Measurements from ENCODE around the gene ZEB2. TPM values are rescaled to one million over a fixed set of nuclear protein-coding genes. Genes with fewer than 3 reads are reported as not detected.
A peak's percentile ranks its signal among the peaks of the same experiment; 100 is the strongest.

Gene ZEB2
- total and polyA plus RNA-seq, 2 donors from 2014 or later = 8.3 to 136 TPM

- peak in 4 of 5 donors; percentile 46 to 71 (median 57) for DNase-seq
- no peak for TF ChIP-seq CTCF (IDR thresholded peaks at IDR 0.05; ENCODE audit: borderline replicate concordance, extremely low read depth, insufficient read depth)
- no peak for FAIRE-seq
- Histone ChIP-seq H3K27me3 (ENCODE audit: control insufficient read depth, insufficient read depth, low read length) (no peaks in the 10 kb centered on the region), H3K9me3 (ENCODE audit: control insufficient read depth in 2 of 3, insufficient read depth in 1 of 3, low read length in 3 of 3) (no peaks in the 10 kb centered on the region), H3K9ac (ENCODE audit: low read length in 3 of 3) (peak overlapping the region; percentile 53 to 90 (median 60)), H3K4me3 (ENCODE audit: low read length in 3 of 3) (peak overlapping the region; percentile 61 to 77 (median 73)), H3K36me3 (ENCODE audit: control insufficient read depth in 2 of 3, insufficient read depth in 3 of 3, low read length in 3 of 3) (no peaks in the 10 kb centered on the region), H3K27ac (ENCODE audit: low read depth in 2 of 2, low read length in 2 of 2) (peak overlapping the region; percentile 82 to 88), H3K4me1 (ENCODE audit: control insufficient read depth in 2 of 3, insufficient read depth in 2 of 3, low read depth in 1 of 3, low read length in 3 of 3) (peaks cover 3 to 17% (median 10%) of the 10 kb centered on the region in 3 donors)
- intact Hi-C loops (cut with DNase I) = no loop called here
These were observed 3.4 kb downstream of the ZEB2 start for GRCh38 chr2:144516411-144516980.

GRCh38 chr2:144515696-144516410 is 4.1 kb downstream of the ZEB2 start:
- peaks cover 6 to 23% (median 10%) of the 10 kb centered on the region in 3 donors for H3K4me1 ChIP-seq (ENCODE audit: control insufficient read depth in 2 of 3, insufficient read depth in 2 of 3, low read depth in 1 of 3, low read length in 3 of 3)
- H3K4me3 ChIP-seq (ENCODE audit: low read length in 3 of 3) = peak overlapping the region; percentile 61 to 82 (median 77)
- no peaks in the 10 kb centered on the region for H3K27me3 ChIP-seq (ENCODE audit: control insufficient read depth, insufficient read depth, low read length)
- intact Hi-C loops (cut with DNase I) = no loop called here
- H3K27ac ChIP-seq (ENCODE audit: low read depth in 2 of 2, low read length in 2 of 2) = peak overlapping the region; percentile 82 to 88
- no peak for TF ChIP-seq CTCF (IDR thresholded peaks at IDR 0.05; ENCODE audit: borderline replicate concordance, extremely low read depth, insufficient read depth)
- peaks cover 0 to 2% (median 0%) of the 10 kb centered on the region in 3 donors for H3K36me3 ChIP-seq (ENCODE audit: control insufficient read depth in 2 of 3, insufficient read depth in 3 of 3, low read length in 3 of 3)
- H3K9ac ChIP-seq (ENCODE audit: low read length in 3 of 3) = peak overlapping the region; percentile 63 to 90 (median 82)
- DNase-seq = peak; percentile 53 to 79 (median 69)
- no peaks in the 10 kb centered on the region for H3K9me3 ChIP-seq (ENCODE audit: control insufficient read depth in 2 of 3, insufficient read depth in 1 of 3, low read length in 3 of 3)
- FAIRE-seq = no peak

- H3K36me3 ChIP-seq (ENCODE audit: control insufficient read depth in 2 of 3, insufficient read depth in 3 of 3, low read length in 3 of 3) = peaks cover 0 to 2% (median 0%) of the 10 kb centered on the region in 3 donors
- no peaks in the 10 kb centered on the region for H3K27me3 ChIP-seq (ENCODE audit: control insufficient read depth, insufficient read depth, low read length)
- H3K9ac ChIP-seq (ENCODE audit: low read length in 3 of 3) = peak overlapping the region; percentile 63 to 90 (median 82)
- peaks cover 6 to 23% (median 10%) of the 10 kb centered on the region in 3 donors for H3K4me1 ChIP-seq (ENCODE audit: control insufficient read depth in 2 of 3, insufficient read depth in 2 of 3, low read depth in 1 of 3, low read length in 3 of 3)
- intact Hi-C loops (cut with DNase I) = no loop called here
- no peak for TF ChIP-seq CTCF (IDR thresholded peaks at IDR 0.05; ENCODE audit: borderline replicate concordance, extremely low read depth, insufficient read depth)
- peak overlapping the region; percentile 82 to 88 for H3K27ac ChIP-seq (ENCODE audit: low read depth in 2 of 2, low read length in 2 of 2)
- FAIRE-seq (no peak), DNase-seq (peak in 1 of 5 donors; percentile 28)
- peak overlapping the region; percentile 61 to 82 (median 71) for H3K4me3 ChIP-seq (ENCODE audit: low read length in 3 of 3)
- H3K9me3 ChIP-seq (ENCODE audit: control insufficient read depth in 2 of 3, insufficient read depth in 1 of 3, low read length in 3 of 3) = no peaks in the 10 kb centered on the region
These were observed 4.7 kb downstream of the ZEB2 start for GRCh38 chr2:144515099-144515695.

Data from kidney (tissue), 14 donors.